Measurements from ENCODE around the gene CADM3. TPM values are rescaled to one million over a fixed set of nuclear protein-coding genes. Genes with fewer than 3 reads are reported as not detected.

The CADM3 gene
- total and polyA plus RNA-seq, 12 donors = 0.83 to 7.8 (median 2.8) TPM; not detected in 1

DNA sequence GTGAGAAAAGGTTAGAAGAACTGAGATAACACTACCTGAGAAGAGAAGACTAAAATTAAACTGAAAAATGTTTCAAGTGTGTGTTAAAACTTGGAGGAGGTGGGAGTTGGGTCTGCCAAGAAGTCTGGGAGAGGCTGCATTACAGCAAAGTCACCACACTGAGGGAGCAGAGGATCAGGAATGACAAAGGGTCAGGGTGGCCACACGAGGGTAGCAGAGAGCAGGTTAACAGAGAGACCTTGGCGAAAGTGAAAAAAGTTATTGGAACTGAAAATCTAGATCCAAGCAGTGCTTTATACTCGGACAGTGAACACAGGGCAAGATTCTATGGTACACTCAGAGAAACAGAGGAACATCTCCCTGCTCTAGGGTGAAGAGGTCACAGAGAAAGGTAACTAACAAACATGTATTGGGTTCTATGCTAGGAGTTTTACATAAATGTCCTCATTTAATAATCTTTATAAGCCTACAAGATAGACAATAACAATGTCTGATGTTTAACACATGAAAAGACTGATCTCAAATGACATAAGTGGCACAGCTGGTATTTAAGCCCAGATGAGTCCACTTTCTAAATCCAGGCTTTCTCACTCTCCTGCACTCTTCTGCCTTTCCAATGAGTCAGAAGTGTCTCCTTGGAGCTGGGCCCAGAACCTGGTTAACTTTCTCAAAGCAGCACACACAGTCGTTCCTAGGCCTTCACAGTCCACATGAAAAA lies 10.3 kb upstream of the CADM3 start:
- TF ChIP-seq, protein P1, sequence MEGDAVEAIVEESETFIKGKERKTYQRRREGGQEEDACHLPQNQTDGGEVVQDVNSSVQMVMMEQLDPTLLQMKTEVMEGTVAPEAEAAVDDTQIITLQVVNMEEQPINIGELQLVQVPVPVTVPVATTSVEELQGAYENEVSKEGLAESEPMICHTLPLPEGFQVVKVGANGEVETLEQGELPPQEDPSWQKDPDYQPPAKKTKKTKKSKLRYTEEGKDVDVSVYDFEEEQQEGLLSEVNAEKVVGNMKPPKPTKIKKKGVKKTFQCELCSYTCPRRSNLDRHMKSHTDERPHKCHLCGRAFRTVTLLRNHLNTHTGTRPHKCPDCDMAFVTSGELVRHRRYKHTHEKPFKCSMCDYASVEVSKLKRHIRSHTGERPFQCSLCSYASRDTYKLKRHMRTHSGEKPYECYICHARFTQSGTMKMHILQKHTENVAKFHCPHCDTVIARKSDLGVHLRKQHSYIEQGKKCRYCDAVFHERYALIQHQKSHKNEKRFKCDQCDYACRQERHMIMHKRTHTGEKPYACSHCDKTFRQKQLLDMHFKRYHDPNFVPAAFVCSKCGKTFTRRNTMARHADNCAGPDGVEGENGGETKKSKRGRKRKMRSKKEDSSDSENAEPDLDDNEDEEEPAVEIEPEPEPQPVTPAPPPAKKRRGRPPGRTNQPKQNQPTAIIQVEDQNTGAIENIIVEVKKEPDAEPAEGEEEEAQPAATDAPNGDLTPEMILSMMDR (IDR thresholded peaks at IDR 0.05) = peak; percentile 78 to 100 (median 99)
- TF ChIP-seq POLR2A (IDR thresholded peaks at IDR 0.05) = no peak
- Histone ChIP-seq H3K27me3 (peaks cover 18% of the 10 kb centered on the region), H3K36me3 (replicated peaks in 1 of 2) (no peaks in the 10 kb centered on the region), H3K27ac (peak overlapping the region in 4 of 5 donors; percentile 64 to 77 (median 69)), H3K4me1 (replicated peaks in 1 of 2) (peaks cover 0 to 7% of the 10 kb centered on the region in 2 donors), H3K4me3 (no peak overlapping the region), H3K9me3 (replicated peaks in 1 of 3) (no peaks in the 10 kb centered on the region)
- DNase-seq = peak; percentile 80 to 91 (median 86)
- intact Hi-C loops (cut with DNase I) = loop anchor here (5.0 kb wide), 2 partner anchors 36 to 41 kb away; partner anchors contain the start of gene ACKR1 (in 1 of the 2)
- 2 to 4% (median 4%) methylated on average over 4 of the region's 4 CpGs for WGBS, 4 donors

DNA sequence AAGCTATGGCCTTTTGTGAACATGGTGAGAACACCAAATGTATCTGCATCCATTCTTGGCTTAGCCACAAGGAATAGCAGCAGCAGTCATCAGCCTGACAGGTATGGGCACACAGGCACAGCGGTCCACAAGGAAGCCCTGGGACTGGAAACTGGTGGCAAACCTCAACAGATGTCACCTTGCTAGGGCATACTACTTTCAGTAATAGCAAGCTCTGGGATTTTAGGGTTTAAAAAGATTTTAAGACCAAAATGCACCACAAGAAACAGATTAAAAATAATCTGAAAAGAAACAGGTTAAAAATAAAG lies 9.7 kb upstream of the CADM3 start:
- Histone ChIP-seq H3K4me1 (replicated peaks in 1 of 2) (peaks cover 0 to 7% of the 10 kb centered on the region in 2 donors), H3K9me3 (replicated peaks in 1 of 3) (no peaks in the 10 kb centered on the region), H3K27me3 (peaks cover 18% of the 10 kb centered on the region), H3K4me3 (no peak overlapping the region), H3K36me3 (replicated peaks in 1 of 2) (no peaks in the 10 kb centered on the region), H3K27ac (peak overlapping the region in 4 of 5 donors; percentile 64 to 77 (median 69))
- no peak for DNase-seq
- 91 to 100% (median 95%) methylated on average over 1 of the region's 1 CpG for WGBS, 4 donors
- intact Hi-C loops (cut with DNase I) = loop anchor here (5.0 kb wide), 2 partner anchors 36 to 41 kb away; partner anchors contain the start of gene ACKR1 (in 1 of the 2)
- TF ChIP-seq, protein P1 (IDR thresholded peaks at IDR 0.05) = no peak
- no peak for TF ChIP-seq POLR2A (IDR thresholded peaks at IDR 0.05)

DNA sequence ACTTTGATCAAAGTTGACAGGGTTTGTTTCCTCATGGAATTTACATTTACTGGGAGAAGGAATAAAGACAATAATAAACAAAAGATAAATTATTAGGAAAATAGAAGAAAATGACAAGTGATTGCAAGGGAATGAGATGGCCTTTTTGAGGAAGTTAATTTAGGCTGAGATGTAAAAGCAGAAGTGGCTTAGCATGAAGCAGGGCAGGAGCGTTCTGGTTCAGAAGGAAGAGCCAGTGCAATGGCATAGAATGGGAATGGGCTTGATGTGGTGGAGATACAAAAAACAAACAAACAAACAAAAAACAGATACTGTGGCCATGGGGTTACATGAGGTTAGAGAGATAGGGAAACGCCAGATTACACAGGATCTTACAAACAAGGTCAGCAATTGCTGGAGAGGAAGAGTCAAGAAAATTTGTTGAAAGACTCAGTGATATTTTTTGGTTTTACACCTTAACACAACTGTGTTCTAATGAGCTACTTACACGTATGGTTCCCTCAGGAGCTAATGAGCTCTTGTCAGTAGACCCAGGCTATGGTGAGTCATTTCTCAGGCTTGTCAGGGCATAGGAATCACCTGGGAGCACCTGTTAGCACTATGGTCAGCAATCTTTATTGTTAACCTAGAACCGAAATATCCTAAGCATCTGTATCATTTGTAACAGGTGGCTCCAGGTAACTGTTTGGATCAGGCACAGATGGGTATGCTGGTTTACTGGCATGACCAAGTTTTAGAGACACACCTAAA lies 8.7 kb upstream of the CADM3 start:
- no peak overlapping the region for H3K27ac ChIP-seq
- intact Hi-C loops (cut with DNase I) = loop anchor here (5.0 kb wide), 2 partner anchors 35 to 40 kb away; partner anchors contain the start of gene ACKR1 (in 1 of the 2)
- H3K4me3 ChIP-seq = no peak overlapping the region
- H3K4me1 ChIP-seq (replicated peaks in 1 of 2) = peaks cover 0 to 7% of the 10 kb centered on the region in 2 donors
- no peaks in the 10 kb centered on the region for H3K9me3 ChIP-seq (replicated peaks in 1 of 3)
- H3K36me3 ChIP-seq (replicated peaks in 1 of 2) = no peaks in the 10 kb centered on the region
- WGBS, 4 donors = 69 to 79% (median 75%) methylated on average over 4 of the region's 4 CpGs
- DNase-seq = no peak
- H3K27me3 ChIP-seq = peaks cover 13% of the 10 kb centered on the region
- no peak for TF ChIP-seq POLR2A (IDR thresholded peaks at IDR 0.05)

DNA sequence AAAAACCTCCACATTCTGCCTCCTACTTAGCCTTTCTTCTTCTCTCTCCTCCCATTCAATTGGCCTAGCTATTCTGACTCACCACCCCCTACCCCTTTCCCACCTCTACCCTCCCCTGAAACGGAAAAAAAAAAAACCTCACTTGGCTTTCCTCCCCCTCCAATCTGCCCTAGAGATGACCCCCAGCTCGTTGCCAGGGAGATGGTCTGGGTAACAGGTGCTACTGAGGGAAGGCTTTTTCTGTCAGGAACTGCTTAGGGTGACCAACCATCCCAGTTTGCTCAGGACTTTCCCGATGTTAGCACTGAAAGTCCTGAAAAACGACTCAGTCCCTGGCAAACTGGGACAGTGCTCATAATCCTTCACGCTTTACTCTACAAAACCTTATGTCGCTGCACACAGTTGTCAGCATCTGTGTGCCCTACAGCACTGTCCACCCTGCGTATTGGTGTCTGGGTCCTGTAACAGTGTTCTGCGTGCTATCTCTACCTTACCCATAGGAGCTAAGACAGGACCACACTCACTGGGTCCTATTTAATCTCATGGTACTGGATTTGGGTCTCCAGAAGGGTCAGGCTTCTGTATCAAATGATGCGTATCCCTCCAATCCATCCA lies 7.7 kb upstream of the CADM3 start:
- no peak overlapping the region for H3K27ac ChIP-seq
- H3K36me3 ChIP-seq (replicated peaks in 1 of 2) = no peaks in the 10 kb centered on the region
- intact Hi-C loops (cut with DNase I) = loop anchor here (5.0 kb wide), 2 partner anchors 34 to 39 kb away; partner anchors contain the start of gene ACKR1 (in 1 of the 2)
- DNase-seq = no peak
- peaks cover 0 to 7% of the 10 kb centered on the region in 2 donors for H3K4me1 ChIP-seq (replicated peaks in 1 of 2)
- TF ChIP-seq, protein P1 (IDR thresholded peaks at IDR 0.05) = no peak
- no peak for TF ChIP-seq POLR2A (IDR thresholded peaks at IDR 0.05)
- no peaks in the 10 kb centered on the region for H3K9me3 ChIP-seq (replicated peaks in 1 of 3)
- peaks cover 2% of the 10 kb centered on the region for H3K27me3 ChIP-seq
- WGBS, 4 donors = 59 to 66% (median 61%) methylated on average over 9 of the region's 9 CpGs
- no peak overlapping the region for H3K4me3 ChIP-seq

Measured in adrenal gland (tissue), 12 donors.